ENCODE results near the gene KIAA0513.

The KIAA0513 gene

GRCh38 chr16:84986879-84987278, 40.7 kb upstream of the KIAA0513 start:
- peaks cover 63% of the 10 kb centered on the region for H3K36me3 Mint-ChIP-seq (ENCODE audit: low read depth)
- H3K4me3 Mint-ChIP-seq, result no peak overlapping the region
- H3K9me3 Mint-ChIP-seq, result no peaks in the 10 kb centered on the region
- H3K27me3 Mint-ChIP-seq (ENCODE audit: low read depth, poor library complexity), result no peaks in the 10 kb centered on the region
- peak overlapping the region; percentile 39 for H3K27ac Mint-ChIP-seq
- no peak for TF ChIP-seq CTCF (IDR thresholded peaks at IDR 0.05)
- DNase-seq, result no peak
- peaks cover 49% of the 10 kb centered on the region for H3K4me1 Mint-ChIP-seq

GRCh38 chr16:84988328-84989080, 39.1 kb upstream of the KIAA0513 start:
- DNase-seq, result no peak
- peaks cover 41% of the 10 kb centered on the region for H3K4me1 Mint-ChIP-seq
- no peak overlapping the region for H3K27ac Mint-ChIP-seq
- H3K9me3 Mint-ChIP-seq, result no peaks in the 10 kb centered on the region
- TF ChIP-seq CTCF (IDR thresholded peaks at IDR 0.05), result no peak
- H3K27me3 Mint-ChIP-seq (ENCODE audit: low read depth, poor library complexity), result no peaks in the 10 kb centered on the region
- no peak overlapping the region for H3K4me3 Mint-ChIP-seq
- H3K36me3 Mint-ChIP-seq (ENCODE audit: low read depth), result peaks cover 62% of the 10 kb centered on the region

GRCh38 chr16:84989749-84990620, 37.6 kb upstream of the KIAA0513 start:
- Mint-ChIP-seq H3K27me3 (ENCODE audit: low read depth, poor library complexity) (no peaks in the 10 kb centered on the region), H3K9me3 (no peaks in the 10 kb centered on the region), H3K36me3 (ENCODE audit: low read depth) (peaks cover 71% of the 10 kb centered on the region), H3K4me3 (no peak overlapping the region), H3K27ac (peak overlapping the region; percentile 76), H3K4me1 (peaks cover 41% of the 10 kb centered on the region)
- no peak for TF ChIP-seq CTCF (IDR thresholded peaks at IDR 0.05)
- DNase-seq, result no peak

- no peak for DNase-seq
- H3K9me3 Mint-ChIP-seq, result no peaks in the 10 kb centered on the region
- peak overlapping the region; percentile 25 for H3K27ac Mint-ChIP-seq
- no peak for TF ChIP-seq CTCF (IDR thresholded peaks at IDR 0.05)
- peaks cover 72% of the 10 kb centered on the region for H3K36me3 Mint-ChIP-seq (ENCODE audit: low read depth)
- H3K27me3 Mint-ChIP-seq (ENCODE audit: low read depth, poor library complexity), result no peaks in the 10 kb centered on the region
- H3K4me1 Mint-ChIP-seq, result peaks cover 33% of the 10 kb centered on the region
- no peak overlapping the region for H3K4me3 Mint-ChIP-seq
These were observed 36.8 kb upstream of the KIAA0513 start for GRCh38 chr16:84990782-84991181.

DNA sequence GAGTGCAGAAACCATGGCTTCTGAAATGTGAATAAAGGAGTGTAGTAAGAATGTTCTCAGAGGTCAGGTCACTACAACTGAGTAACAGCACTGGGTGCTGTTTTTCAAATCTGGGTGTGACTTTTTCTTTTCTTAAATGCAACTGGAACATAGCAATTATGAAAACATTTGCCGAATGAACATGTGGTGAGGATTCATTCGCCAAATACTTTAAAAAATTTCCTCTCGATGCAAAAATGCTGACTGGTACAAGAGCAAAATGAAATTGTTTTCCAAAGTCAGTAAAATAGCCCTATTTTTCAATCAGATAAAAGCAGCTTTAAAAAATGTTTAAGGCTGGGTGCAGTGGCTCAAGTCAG, 34.9 kb upstream of the KIAA0513 start:
- H3K4me1 Mint-ChIP-seq, result peaks cover 15% of the 10 kb centered on the region
- no peak overlapping the region for H3K27ac Mint-ChIP-seq
- DNase-seq, result no peak
- H3K27me3 Mint-ChIP-seq (ENCODE audit: low read depth, poor library complexity), result no peaks in the 10 kb centered on the region
- no peaks in the 10 kb centered on the region for H3K9me3 Mint-ChIP-seq
- peaks cover 68% of the 10 kb centered on the region for H3K36me3 Mint-ChIP-seq (ENCODE audit: low read depth)
- no peak for TF ChIP-seq CTCF (IDR thresholded peaks at IDR 0.05)
- no peak overlapping the region for H3K4me3 Mint-ChIP-seq

Measured in nephron progenitor cell (in vitro differentiated cells).